WTC11 (cell line): Measurements from ENCODE around the gene KLF7. TPM values are rescaled to one million over a fixed set of nuclear protein-coding genes. Genes with fewer than 3 reads are reported as not detected.

Experiments
- ATAC-seq: fragments of 200-7000 bp; cut with Tn5 transposase; 2 replicates; pipeline ENCODE4 v1.10.0; 2021; ENCODE audit warnings: mild to moderate bottlenecking, moderate library complexity
- CTCF ChIA-PET: fragments of 300-600 bp; sonication (Branson Sonifier 250); formaldehyde crosslinking; loops from one replicate; lab custom pipeline; 2021; ENCODE audit warnings: antibody characterized with exemption; lab: Charles Lee
- POLR2A ChIA-PET: fragments of 350-600 bp; sonication (Branson Sonifier 250); formaldehyde crosslinking; loops from one replicate; lab custom pipeline; 2021; ENCODE audit warnings: antibody characterized with exemption; lab: Charles Lee
- DNase-seq: peaks from one replicate; pipeline ENCODE4 v3.0.0; 2021; ENCODE audit warnings: low spot score
- H3K27ac Mint-ChIP-seq: 2 replicates; pipeline ENCODE4 v1.8.0; 2021; ENCODE audit warnings: mixed read lengths
- H3K27me3 Mint-ChIP-seq: 2 replicates; pipeline ENCODE4 v1.8.0; 2021; ENCODE audit warnings: low read depth, mild to moderate bottlenecking, moderate library complexity, mixed read lengths
- H3K36me3 Mint-ChIP-seq: 2 replicates; pipeline ENCODE4 v1.8.0; 2021; ENCODE audit warnings: mixed read lengths
- H3K4me1 Mint-ChIP-seq: 2 replicates; pipeline ENCODE4 v1.8.0; 2022; ENCODE audit warnings: mixed read lengths
- H3K4me3 Mint-ChIP-seq: 2 replicates; pipeline ENCODE4 v1.8.0; 2021; ENCODE audit warnings: mild to moderate bottlenecking, moderate library complexity, mixed read lengths
- H3K9me3 Mint-ChIP-seq: 2 replicates; pipeline ENCODE4 v1.8.0; 2021; ENCODE audit warnings: mixed read lengths
- ATF1 ChIP-seq: sonication (generic); formaldehyde crosslinking; IDR thresholded peaks from 2 replicates; pipeline ENCODE4 v1.8.1; 2023; ENCODE audit warnings: mild to moderate bottlenecking, moderate library complexity, missing genetic modification reagents
- CBFB ChIP-seq: sonication (generic); formaldehyde crosslinking; IDR thresholded peaks from 2 replicates; pipeline ENCODE4 v1.8.1; 2022; ENCODE audit warnings: mild to moderate bottlenecking, low read depth, missing genetic modification reagents
- FOXK1 ChIP-seq: sonication (generic); formaldehyde crosslinking; IDR thresholded peaks from 2 replicates; pipeline ENCODE4 v1.8.0; 2022; ENCODE audit warnings: mild to moderate bottlenecking, moderate library complexity, missing genetic modification reagents
- PRRX2 ChIP-seq: fragments of 250-450 bp; sonication (Bioruptor Pico); IDR thresholded peaks from 2 replicates; pipeline ENCODE4 v1.8.0; 2021; ENCODE audit warnings: mild to moderate bottlenecking
- ZBTB21 ChIP-seq: sonication (generic); formaldehyde crosslinking; IDR thresholded peaks from 2 replicates; pipeline ENCODE4 v1.8.1; 2023; ENCODE audit warnings: mild to moderate bottlenecking, missing genetic modification reagents, borderline replicate concordance
- ZNF138 ChIP-seq: sonication (generic); formaldehyde crosslinking; conservative IDR thresholded peaks from 2 replicates; pipeline ENCODE4 v1.8.1; 2022; ENCODE audit warnings: mild to moderate bottlenecking, moderate library complexity, missing genetic modification reagents
- ZNF671 ChIP-seq: fragments of 250-450 bp; sonication (Bioruptor Pico); IDR thresholded peaks from 2 replicates; pipeline ENCODE4 v1.8.0; 2021; ENCODE audit warnings: mild to moderate bottlenecking
- total RNA-seq: library from RNA; stranded (reverse); gene quantifications from 3 replicates; pipeline ENCODE4 v1.2.3, GENCODE V29; 2021
- TF ChIP-seq, protein P1 (sequence below): sonication (generic); formaldehyde crosslinking; IDR thresholded peaks from 2 replicates; pipeline ENCODE4 v1.8.1; 2023; ENCODE audit warnings: mild to moderate bottlenecking, missing genetic modification reagents
- TF ChIP-seq, protein P2 (sequence below): sonication (generic); formaldehyde crosslinking; IDR thresholded peaks from 2 replicates; pipeline ENCODE4 v1.8.0; 2023; ENCODE audit warnings: missing genetic modification reagents
- TF ChIP-seq, protein P3 (sequence below): sonication (generic); formaldehyde crosslinking; IDR thresholded peaks from 2 replicates; pipeline ENCODE4 v1.8.0; 2023; ENCODE audit warnings: missing genetic modification reagents, mild to moderate bottlenecking, borderline replicate concordance
- TF ChIP-seq, protein P4 (sequence below): fragments of 250-450 bp; sonication (Bioruptor Pico); conservative IDR thresholded peaks from 2 replicates; pipeline ENCODE4 v1.9.0; 2021; ENCODE audit warnings: mild to moderate bottlenecking
- TF ChIP-seq, protein P5 (sequence below): sonication (generic); formaldehyde crosslinking; IDR thresholded peaks from 2 replicates; pipeline ENCODE4 v1.8.1; 2023; ENCODE audit warnings: mild to moderate bottlenecking, moderate library complexity, missing genetic modification reagents
- TF ChIP-seq, protein P6 (sequence below): sonication (generic); formaldehyde crosslinking; IDR thresholded peaks from 2 replicates; pipeline ENCODE4 v1.8.0; 2022; ENCODE audit warnings: mild to moderate bottlenecking, missing genetic modification reagents
- TF ChIP-seq, protein P7 (sequence below): sonication (generic); formaldehyde crosslinking; IDR thresholded peaks from 2 replicates; pipeline ENCODE4 v1.8.1; 2022; ENCODE audit warnings: low read depth, missing genetic modification reagents, borderline replicate concordance
- TF ChIP-seq, protein P8 (sequence below): sonication (generic); formaldehyde crosslinking; IDR thresholded peaks from 2 replicates; pipeline ENCODE4 v1.8.1; 2022; ENCODE audit warnings: low read depth, mild to moderate bottlenecking, moderate library complexity, missing genetic modification reagents, borderline replicate concordance
- TF ChIP-seq, protein P9 (sequence below): sonication (generic); formaldehyde crosslinking; conservative IDR thresholded peaks from 2 replicates; pipeline ENCODE4 v1.8.1; 2023; ENCODE audit warnings: mild to moderate bottlenecking, low read depth, missing genetic modification reagents, moderate library complexity

Gene KLF7
- total RNA-seq, 1 experiment from 2014 or later = 25.4 TPM

DNA sequence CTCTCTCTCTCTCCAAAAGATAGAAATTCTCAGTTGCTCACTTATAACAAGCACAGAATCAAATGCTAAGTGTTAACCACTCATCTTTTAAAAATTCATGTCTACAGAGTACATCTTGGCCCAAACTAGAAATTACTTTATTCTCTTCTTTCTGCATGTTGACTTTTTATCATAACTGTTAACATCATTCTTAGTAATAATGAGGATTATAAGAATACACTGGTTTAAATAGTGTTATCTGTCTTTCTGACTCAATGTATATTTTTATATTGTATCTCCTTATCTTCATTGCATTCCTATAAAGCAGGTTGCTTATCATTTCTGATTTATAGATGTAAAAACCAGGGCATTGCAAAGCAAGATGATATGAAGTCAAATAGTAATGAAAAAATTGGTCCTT lies 17.8 kb upstream of the KLF7 start (continued):
- no peak for TF ChIP-seq PRRX2 (CRISPR knock-in tag)

DNA sequence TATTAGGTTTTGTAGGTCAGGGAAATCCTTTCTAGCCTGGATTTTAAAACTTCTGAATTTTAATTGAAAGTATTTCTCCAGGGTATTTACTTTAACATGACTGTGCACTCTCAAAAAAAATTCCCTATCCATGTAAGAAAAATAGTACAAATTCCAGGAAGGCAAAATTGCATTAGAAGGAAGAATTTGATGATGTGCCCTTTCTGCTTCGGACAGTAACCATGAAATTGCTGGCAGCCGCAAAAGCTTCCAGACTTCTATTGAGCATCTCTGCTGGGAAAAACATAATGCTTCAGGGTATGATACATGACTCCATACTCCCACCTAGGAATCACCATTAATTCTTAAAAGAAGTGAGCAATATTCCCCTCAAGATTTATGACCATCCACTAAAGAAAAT lies 17.2 kb upstream of the KLF7 start:
- H3K4me3 Mint-ChIP-seq = no peak overlapping the region
- H3K36me3 Mint-ChIP-seq = no peaks in the 10 kb centered on the region
- H3K4me1 Mint-ChIP-seq = no peaks in the 10 kb centered on the region
- DNase-seq (no peak), ATAC-seq (no peak)
- POLR2A ChIA-PET = no interaction called here
- H3K27me3 Mint-ChIP-seq = no peaks in the 10 kb centered on the region
- CTCF ChIA-PET = no interaction called here
- H3K9me3 Mint-ChIP-seq = peaks cover 19% of the 10 kb centered on the region
- H3K27ac Mint-ChIP-seq = no peak overlapping the region
- TF ChIP-seq, protein P1, sequence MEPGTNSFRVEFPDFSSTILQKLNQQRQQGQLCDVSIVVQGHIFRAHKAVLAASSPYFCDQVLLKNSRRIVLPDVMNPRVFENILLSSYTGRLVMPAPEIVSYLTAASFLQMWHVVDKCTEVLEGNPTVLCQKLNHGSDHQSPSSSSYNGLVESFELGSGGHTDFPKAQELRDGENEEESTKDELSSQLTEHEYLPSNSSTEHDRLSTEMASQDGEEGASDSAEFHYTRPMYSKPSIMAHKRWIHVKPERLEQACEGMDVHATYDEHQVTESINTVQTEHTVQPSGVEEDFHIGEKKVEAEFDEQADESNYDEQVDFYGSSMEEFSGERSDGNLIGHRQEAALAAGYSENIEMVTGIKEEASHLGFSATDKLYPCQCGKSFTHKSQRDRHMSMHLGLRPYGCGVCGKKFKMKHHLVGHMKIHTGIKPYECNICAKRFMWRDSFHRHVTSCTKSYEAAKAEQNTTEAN (CRISPR knock-in tag) = no peak
- TF ChIP-seq, protein P2, sequence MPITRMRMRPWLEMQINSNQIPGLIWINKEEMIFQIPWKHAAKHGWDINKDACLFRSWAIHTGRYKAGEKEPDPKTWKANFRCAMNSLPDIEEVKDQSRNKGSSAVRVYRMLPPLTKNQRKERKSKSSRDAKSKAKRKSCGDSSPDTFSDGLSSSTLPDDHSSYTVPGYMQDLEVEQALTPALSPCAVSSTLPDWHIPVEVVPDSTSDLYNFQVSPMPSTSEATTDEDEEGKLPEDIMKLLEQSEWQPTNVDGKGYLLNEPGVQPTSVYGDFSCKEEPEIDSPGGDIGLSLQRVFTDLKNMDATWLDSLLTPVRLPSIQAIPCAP = no peak
- TF ChIP-seq, protein P3, sequence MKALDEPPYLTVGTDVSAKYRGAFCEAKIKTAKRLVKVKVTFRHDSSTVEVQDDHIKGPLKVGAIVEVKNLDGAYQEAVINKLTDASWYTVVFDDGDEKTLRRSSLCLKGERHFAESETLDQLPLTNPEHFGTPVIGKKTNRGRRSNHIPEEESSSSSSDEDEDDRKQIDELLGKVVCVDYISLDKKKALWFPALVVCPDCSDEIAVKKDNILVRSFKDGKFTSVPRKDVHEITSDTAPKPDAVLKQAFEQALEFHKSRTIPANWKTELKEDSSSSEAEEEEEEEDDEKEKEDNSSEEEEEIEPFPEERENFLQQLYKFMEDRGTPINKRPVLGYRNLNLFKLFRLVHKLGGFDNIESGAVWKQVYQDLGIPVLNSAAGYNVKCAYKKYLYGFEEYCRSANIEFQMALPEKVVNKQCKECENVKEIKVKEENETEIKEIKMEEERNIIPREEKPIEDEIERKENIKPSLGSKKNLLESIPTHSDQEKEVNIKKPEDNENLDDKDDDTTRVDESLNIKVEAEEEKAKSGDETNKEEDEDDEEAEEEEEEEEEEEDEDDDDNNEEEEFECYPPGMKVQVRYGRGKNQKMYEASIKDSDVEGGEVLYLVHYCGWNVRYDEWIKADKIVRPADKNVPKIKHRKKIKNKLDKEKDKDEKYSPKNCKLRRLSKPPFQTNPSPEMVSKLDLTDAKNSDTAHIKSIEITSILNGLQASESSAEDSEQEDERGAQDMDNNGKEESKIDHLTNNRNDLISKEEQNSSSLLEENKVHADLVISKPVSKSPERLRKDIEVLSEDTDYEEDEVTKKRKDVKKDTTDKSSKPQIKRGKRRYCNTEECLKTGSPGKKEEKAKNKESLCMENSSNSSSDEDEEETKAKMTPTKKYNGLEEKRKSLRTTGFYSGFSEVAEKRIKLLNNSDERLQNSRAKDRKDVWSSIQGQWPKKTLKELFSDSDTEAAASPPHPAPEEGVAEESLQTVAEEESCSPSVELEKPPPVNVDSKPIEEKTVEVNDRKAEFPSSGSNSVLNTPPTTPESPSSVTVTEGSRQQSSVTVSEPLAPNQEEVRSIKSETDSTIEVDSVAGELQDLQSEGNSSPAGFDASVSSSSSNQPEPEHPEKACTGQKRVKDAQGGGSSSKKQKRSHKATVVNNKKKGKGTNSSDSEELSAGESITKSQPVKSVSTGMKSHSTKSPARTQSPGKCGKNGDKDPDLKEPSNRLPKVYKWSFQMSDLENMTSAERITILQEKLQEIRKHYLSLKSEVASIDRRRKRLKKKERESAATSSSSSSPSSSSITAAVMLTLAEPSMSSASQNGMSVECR (CRISPR knock-in tag) = no peak
- TF ChIP-seq, protein P4, sequence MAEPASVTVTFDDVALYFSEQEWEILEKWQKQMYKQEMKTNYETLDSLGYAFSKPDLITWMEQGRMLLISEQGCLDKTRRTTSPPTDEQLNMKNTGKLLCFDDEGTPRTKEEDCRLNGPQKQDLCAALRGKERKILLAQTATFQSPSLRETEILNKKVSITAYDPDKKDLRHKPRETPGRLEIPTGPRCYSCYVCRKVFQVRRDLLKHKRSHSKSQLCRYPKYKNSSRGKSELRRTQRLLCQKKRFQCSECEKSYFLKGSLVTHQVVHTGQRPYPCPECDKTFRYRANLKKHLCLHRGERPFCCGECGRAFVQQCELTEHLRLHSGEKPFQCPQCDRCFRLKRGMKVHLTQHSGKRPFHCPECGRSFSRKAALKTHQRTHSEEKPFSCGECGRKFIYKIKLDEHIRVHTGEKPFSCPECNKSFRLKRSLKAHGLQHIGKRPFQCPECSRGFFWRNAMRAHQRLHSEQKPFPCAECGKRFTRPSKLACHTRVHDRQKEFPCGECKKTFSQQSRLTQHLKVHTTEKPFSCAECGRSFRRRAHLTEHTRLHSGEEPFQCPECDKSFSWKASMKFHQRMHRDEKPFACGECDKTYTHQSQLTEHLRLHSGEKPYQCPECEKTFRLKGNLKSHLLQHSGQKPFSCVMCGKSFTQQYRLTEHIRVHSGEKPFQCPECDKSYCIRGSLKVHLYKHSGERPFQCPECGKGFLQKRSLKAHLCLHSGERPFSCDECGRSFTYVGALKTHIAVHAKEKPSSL (CRISPR knock-in tag) = no peak
- TF ChIP-seq ATF1 (CRISPR knock-in tag) (no peak), ZNF138 (CRISPR knock-in tag) (no peak), ZNF671 (CRISPR knock-in tag) (no peak), ZBTB21 (CRISPR knock-in tag) (no peak), FOXK1 (CRISPR knock-in tag) (no peak), CBFB (CRISPR knock-in tag) (no peak)
- TF ChIP-seq, protein P5, sequence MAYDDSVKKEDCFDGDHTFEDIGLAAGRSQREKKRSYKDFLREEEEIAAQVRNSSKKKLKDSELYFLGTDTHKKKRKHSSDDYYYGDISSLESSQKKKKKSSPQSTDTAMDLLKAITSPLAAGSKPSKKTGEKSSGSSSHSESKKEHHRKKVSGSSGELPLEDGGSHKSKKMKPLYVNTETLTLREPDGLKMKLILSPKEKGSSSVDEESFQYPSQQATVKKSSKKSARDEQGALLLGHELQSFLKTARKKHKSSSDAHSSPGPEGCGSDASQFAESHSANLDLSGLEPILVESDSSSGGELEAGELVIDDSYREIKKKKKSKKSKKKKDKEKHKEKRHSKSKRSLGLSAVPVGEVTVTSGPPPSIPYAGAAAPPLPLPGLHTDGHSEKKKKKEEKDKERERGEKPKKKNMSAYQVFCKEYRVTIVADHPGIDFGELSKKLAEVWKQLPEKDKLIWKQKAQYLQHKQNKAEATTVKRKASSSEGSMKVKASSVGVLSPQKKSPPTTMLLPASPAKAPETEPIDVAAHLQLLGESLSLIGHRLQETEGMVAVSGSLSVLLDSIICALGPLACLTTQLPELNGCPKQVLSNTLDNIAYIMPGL (CRISPR knock-in tag) = no peak
- TF ChIP-seq, protein P6, sequence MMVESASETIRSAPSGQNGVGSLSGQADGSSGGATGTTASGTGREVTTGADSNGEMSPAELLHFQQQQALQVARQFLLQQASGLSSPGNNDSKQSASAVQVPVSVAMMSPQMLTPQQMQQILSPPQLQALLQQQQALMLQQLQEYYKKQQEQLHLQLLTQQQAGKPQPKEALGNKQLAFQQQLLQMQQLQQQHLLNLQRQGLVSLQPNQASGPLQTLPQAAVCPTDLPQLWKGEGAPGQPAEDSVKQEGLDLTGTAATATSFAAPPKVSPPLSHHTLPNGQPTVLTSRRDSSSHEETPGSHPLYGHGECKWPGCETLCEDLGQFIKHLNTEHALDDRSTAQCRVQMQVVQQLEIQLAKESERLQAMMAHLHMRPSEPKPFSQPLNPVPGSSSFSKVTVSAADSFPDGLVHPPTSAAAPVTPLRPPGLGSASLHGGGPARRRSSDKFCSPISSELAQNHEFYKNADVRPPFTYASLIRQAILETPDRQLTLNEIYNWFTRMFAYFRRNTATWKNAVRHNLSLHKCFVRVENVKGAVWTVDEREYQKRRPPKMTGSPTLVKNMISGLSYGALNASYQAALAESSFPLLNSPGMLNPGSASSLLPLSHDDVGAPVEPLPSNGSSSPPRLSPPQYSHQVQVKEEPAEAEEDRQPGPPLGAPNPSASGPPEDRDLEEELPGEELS (CRISPR knock-in tag) = no peak
- TF ChIP-seq, protein P7, sequence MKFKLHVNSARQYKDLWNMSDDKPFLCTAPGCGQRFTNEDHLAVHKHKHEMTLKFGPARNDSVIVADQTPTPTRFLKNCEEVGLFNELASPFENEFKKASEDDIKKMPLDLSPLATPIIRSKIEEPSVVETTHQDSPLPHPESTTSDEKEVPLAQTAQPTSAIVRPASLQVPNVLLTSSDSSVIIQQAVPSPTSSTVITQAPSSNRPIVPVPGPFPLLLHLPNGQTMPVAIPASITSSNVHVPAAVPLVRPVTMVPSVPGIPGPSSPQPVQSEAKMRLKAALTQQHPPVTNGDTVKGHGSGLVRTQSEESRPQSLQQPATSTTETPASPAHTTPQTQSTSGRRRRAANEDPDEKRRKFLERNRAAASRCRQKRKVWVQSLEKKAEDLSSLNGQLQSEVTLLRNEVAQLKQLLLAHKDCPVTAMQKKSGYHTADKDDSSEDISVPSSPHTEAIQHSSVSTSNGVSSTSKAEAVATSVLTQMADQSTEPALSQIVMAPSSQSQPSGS (CRISPR knock-in tag) = no peak
- TF ChIP-seq, protein P8, sequence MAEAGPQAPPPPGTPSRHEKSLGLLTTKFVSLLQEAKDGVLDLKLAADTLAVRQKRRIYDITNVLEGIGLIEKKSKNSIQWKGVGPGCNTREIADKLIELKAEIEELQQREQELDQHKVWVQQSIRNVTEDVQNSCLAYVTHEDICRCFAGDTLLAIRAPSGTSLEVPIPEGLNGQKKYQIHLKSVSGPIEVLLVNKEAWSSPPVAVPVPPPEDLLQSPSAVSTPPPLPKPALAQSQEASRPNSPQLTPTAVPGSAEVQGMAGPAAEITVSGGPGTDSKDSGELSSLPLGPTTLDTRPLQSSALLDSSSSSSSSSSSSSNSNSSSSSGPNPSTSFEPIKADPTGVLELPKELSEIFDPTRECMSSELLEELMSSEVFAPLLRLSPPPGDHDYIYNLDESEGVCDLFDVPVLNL (CRISPR knock-in tag) = no peak
- TF ChIP-seq, protein P9, sequence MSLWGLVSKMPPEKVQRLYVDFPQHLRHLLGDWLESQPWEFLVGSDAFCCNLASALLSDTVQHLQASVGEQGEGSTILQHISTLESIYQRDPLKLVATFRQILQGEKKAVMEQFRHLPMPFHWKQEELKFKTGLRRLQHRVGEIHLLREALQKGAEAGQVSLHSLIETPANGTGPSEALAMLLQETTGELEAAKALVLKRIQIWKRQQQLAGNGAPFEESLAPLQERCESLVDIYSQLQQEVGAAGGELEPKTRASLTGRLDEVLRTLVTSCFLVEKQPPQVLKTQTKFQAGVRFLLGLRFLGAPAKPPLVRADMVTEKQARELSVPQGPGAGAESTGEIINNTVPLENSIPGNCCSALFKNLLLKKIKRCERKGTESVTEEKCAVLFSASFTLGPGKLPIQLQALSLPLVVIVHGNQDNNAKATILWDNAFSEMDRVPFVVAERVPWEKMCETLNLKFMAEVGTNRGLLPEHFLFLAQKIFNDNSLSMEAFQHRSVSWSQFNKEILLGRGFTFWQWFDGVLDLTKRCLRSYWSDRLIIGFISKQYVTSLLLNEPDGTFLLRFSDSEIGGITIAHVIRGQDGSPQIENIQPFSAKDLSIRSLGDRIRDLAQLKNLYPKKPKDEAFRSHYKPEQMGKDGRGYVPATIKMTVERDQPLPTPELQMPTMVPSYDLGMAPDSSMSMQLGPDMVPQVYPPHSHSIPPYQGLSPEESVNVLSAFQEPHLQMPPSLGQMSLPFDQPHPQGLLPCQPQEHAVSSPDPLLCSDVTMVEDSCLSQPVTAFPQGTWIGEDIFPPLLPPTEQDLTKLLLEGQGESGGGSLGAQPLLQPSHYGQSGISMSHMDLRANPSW = no peak
